WI38 (cell line): Measurements from ENCODE around the gene CARD10.

Experiments
- H3K4me3 ChIP-seq: 2 replicates; pipeline ENCODE4 v1.5.1; 2011; ENCODE audit warnings: low read depth, mild to moderate bottlenecking, control low read depth, low read length
- TF ChIP-seq, protein P1 (sequence below): IDR thresholded peaks from 2 replicates; pipeline ENCODE4 v1.5.1; 2012; ENCODE audit warnings: low read depth, mild to moderate bottlenecking, control low read depth, low read length

The CARD10 gene

DNA sequence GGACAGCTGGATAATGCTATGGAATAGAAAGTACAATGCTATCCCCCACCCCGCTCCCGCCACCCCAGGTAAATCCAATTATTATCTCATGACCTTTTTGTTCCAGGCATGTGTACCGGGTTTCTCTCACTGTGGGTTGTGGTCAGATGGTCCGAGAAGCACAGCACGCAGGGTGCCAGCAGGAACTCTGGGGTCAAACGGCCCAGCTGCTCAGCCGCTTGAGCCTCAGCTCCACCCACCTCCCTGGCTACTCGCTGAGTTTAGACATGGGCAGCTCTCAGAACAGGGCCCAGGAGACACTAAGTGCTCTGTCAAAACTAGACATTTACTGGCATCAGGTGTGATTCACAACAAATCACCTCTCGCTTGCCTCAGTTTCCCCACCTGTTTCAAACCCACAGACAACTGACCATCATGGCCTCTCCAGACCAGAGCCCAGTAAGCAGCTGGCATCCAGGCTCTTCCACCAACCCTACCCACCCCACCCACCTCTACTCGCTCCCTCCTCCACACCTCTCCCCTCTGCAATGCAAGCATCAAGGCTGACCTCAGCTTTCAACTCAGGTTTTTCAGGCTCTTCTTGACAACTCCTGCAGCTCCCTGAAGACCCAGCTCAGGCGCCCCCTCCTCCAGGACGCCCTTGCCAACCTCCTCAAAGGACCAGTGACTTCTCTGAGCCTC lies 20.0 kb downstream of the CARD10 start:
- TF ChIP-seq, protein P1, sequence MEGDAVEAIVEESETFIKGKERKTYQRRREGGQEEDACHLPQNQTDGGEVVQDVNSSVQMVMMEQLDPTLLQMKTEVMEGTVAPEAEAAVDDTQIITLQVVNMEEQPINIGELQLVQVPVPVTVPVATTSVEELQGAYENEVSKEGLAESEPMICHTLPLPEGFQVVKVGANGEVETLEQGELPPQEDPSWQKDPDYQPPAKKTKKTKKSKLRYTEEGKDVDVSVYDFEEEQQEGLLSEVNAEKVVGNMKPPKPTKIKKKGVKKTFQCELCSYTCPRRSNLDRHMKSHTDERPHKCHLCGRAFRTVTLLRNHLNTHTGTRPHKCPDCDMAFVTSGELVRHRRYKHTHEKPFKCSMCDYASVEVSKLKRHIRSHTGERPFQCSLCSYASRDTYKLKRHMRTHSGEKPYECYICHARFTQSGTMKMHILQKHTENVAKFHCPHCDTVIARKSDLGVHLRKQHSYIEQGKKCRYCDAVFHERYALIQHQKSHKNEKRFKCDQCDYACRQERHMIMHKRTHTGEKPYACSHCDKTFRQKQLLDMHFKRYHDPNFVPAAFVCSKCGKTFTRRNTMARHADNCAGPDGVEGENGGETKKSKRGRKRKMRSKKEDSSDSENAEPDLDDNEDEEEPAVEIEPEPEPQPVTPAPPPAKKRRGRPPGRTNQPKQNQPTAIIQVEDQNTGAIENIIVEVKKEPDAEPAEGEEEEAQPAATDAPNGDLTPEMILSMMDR: no peak
- H3K4me3 ChIP-seq: no peak overlapping the region

DNA sequence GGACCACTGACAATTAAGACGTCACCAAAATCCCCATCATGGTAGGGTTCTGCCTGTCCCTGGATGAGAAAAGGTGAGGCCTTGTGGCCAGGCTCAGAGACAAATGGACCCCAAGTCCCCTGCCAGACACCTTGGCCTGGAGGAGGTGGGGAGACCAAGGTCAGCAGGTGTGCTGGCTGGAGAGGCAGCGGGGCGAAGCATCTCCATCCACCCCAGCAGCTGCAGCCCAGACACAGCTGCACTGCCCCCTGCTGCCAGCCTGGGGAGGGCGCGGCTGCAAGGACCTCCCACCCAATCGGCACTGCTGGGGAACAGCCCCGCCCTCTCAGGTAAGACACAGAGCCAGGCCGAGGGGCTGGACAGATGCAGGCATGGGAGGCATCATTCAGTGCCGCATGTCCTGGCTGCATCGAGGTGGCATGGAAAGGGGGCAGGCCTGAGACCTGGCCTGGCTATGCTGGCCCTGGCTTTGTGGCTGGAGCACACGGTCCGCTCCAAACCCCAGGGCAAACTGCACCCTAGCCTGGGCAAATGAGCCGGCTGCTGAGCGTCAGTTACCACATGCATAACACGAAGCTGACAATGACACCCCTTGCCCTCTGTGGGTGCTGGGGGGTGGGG lies 20.8 kb downstream of the CARD10 start:
- H3K4me3 ChIP-seq: no peak overlapping the region
- TF ChIP-seq, protein P1: no peak

DNA sequence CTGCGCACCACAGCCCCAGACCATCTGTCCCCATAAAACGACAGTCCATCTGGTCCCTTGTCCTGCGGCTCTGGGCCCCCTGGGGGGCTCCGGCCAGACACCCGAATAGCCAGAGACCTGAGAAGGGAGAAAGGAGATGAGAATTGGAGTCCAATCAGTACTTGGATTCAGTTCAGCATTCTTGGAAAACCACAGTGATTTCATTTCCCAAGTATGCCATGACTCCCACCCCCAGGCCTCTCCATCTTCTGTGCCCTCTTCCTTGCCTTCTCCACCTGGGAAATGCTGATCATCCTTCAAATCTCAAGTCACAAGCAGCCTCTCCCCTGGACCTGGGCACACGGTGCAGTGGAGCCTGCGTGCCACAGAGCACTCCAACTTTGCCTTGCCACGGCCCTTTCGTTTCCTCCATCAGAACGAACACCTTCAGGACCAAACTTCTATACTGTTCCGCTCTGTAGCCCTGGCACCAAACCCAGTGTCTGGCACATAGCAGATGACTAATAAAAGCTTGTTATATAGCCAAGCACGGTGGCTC lies 22.1 kb downstream of the CARD10 start:
- TF ChIP-seq, protein P1: no peak
- no peak overlapping the region for H3K4me3 ChIP-seq

DNA sequence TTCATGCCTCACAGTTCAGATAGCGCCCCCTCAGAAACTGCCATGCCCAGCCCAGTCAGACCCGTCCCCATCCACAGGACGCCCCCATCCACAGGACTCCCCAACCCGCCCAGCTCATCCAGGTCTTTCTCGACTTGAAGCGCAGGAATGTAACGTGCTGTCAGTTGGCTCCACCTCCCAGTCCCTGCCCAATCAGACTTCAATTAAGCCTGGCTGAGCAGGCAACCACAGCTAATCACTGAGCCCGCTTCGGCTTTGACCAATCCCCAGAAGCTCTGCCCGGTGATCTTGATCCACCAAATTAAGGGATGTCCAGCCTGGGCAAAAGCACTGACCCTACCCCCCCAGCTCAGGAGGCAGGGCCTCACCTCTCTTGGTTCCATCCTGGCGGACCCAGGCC lies 22.6 kb downstream of the CARD10 start:
- TF ChIP-seq, protein P1: no peak
- H3K4me3 ChIP-seq: no peak overlapping the region

DNA sequence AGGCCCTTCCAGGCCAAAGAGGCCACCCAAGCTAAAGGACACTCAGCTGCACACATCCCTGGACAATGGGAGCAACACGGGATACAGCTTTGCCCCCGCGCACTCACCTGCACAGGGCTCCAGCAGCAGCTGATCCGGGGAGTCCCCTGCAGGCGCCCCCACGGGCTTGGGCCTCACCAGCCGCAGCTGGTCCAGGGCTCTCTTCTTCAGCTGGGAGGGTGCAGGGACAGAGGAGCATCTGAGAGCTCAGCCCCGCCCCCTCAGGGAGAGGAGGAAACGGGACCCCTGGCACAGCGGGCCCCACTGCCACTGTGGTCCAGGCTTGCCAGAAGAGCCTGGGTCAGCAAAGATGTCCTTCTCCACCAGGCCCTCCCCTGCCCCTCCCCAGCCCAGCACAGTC lies 25.2 kb downstream of the CARD10 start:
- TF ChIP-seq, protein P1: no peak
- no peak overlapping the region for H3K4me3 ChIP-seq

DNA sequence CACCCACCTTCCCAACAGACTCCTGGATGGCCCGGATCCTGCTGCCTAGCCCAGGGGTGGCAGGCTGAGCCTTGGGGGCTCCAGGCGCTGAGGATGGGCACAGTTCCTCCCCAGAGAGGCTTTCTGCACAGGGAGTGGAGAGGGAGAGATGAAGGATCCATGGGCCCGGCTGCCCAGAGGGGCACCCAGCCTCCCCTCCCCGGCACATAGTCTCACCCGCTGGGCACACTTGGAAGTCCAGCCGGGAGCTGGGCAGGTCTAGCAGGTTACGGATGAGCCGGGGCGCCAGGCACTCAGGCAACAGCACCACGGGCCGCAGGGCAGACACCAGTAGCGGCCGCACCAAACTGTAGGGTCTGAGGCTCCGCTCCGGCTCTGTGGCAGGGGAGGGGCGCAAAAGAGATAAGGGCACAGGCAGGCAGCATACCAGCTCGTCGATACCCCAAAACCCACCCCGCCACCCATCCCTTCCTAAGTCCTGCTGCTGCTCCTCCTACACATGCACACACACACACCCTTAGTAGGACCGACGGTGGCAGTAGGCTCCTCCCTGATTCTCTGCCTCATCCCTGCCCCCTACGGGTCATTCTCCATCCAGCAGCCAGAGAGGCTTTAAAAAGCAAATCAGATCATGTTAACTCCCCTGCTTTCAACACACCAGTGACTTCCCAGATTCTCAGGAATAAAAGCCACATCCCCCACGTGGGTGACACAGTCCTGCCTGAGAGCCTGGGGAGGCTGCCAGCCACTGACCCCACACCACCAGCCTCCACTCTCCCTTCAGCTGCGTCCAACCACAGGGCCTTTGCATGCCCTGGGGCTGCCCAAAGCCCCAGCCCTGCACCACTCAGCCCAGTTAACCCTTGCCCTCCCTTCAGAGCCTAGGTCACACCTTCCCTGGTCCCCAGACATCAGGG lies 26.5 kb downstream of the CARD10 start:
- H3K4me3 ChIP-seq: no peak overlapping the region
- TF ChIP-seq, protein P1: peak; percentile 60
